ENCODE results near the gene NIPSNAP2.

DNA sequence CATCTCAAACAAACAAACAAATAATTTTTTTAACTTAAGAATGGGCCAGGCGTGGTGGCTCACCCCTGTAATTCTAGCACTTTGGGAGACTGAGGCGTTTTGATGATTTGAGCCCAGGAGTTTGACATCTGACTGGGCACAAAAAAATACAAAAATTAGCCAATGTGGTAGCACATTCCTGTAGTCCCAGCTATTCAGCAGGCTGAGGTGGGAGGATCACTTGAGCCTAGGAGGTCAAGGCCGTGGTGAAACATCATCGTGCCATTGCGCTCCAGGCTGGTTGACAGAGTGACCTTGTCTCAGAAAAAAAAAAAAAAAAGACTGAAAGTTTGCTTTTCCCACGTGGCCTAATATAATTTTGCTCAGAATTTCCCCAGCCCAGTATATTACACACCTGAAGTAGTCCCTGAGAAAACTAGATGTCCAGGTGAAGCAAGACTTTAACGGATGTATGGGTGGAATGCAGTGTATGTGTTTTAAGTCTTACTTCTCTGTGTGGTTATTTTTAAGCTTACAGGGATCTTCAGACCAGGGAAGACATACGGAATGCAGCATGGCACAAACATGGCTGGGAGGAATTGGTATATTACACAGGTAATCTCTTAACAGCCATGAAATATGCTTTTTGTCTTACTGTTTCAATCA is 32.6 kb downstream of the NIPSNAP2 start:
- TF ChIP-seq POLR2AphosphoS5 (IDR thresholded peaks at IDR 0.05; ENCODE audit: low read depth, low read length) = no peak
- no peak for TF ChIP-seq EZH2 (IDR thresholded peaks at IDR 0.05)
- TF ChIP-seq YY1 (IDR thresholded peaks at IDR 0.05; ENCODE audit: extremely low read depth, insufficient replicate concordance, low read depth, low read length) = no peak
- TF ChIP-seq, protein P1, sequence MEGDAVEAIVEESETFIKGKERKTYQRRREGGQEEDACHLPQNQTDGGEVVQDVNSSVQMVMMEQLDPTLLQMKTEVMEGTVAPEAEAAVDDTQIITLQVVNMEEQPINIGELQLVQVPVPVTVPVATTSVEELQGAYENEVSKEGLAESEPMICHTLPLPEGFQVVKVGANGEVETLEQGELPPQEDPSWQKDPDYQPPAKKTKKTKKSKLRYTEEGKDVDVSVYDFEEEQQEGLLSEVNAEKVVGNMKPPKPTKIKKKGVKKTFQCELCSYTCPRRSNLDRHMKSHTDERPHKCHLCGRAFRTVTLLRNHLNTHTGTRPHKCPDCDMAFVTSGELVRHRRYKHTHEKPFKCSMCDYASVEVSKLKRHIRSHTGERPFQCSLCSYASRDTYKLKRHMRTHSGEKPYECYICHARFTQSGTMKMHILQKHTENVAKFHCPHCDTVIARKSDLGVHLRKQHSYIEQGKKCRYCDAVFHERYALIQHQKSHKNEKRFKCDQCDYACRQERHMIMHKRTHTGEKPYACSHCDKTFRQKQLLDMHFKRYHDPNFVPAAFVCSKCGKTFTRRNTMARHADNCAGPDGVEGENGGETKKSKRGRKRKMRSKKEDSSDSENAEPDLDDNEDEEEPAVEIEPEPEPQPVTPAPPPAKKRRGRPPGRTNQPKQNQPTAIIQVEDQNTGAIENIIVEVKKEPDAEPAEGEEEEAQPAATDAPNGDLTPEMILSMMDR (IDR thresholded peaks at IDR 0.05 in 2 of 3, conservative IDR thresholded peaks at IDR 0.05 in 1 of 3; ENCODE audit: borderline replicate concordance in 1 of 3, insufficient read depth in 1 of 3, low read depth in 2 of 3, low read length in 2 of 3) = no peak
- TF ChIP-seq EZH2phosphoT487 (IDR thresholded peaks at IDR 0.05; ENCODE audit: borderline replicate concordance) = no peak

Data from HCT116 (cell line).